Endothelial cell of umbilical vein (primary cell): ENCODE measurements around the gene CCS. TPM values are rescaled to one million over a fixed set of nuclear protein-coding genes. Genes with fewer than 3 reads are reported as not detected.

Source experiments
- BruUV-seq: library from RNA; stranded (reverse); fragments of 400-500 nt; replicated peaks from 2 replicates; lab custom pipeline; 2021; lab: Mats Ljungman, UMichigan
- CTCF ChIA-PET: fragments of 300-600, 350-600 bp; sonication (Branson Sonifier 250); formaldehyde crosslinking; loops from one replicate; lab custom pipeline; 2021; ENCODE audit warnings: antibody characterized with exemption, inconsistent platforms; lab: Charles Lee
- POLR2A ChIA-PET: fragments of 300-600, 350-600 bp; sonication (Branson Sonifier 250); formaldehyde crosslinking; loops from one replicate; lab custom pipeline; 2021; ENCODE audit warnings: antibody characterized with exemption, inconsistent platforms; lab: Charles Lee
- DNase-seq: peaks from one replicate; pipeline ENCODE4 v3.0.0-alpha.2; 2011; ENCODE audit warnings: low read depth, low spot score
- FAIRE-seq: peaks from 2 replicates; lab custom pipeline; 2011; peaks lifted over from hg19 to GRCh38; lab: Jason Lieb, UNC
- H2AFZ ChIP-seq: 2 replicates; pipeline ENCODE4 v1.6.0; 2012; ENCODE audit warnings: low read depth, low read length, control low read depth, inconsistent platforms
- H3K27ac ChIP-seq: 2 replicates; pipeline ENCODE4 v1.5.1; 2011; ENCODE audit warnings: low read depth, mild to moderate bottlenecking, control low read depth, low read length, moderate library complexity; ENCODE audit not compliant: insufficient read depth
- H3K27me3 ChIP-seq, 2 experiments: 2 replicates each; pipeline versions ENCODE4 v1.6.0 to v1.6.1; 2011; ENCODE audit warnings: low read length in 2 of 2, mixed read lengths in 1 of 2; ENCODE audit not compliant: control insufficient read depth in 2 of 2, insufficient read depth in 2 of 2
- H3K36me3 ChIP-seq, 2 experiments: 2 replicates in 1 of 2; 3 replicates in 1 of 2; pipeline ENCODE4 v1.5.1; 2011; ENCODE audit warnings: low read length in 2 of 2, mild to moderate bottlenecking in 1 of 2, moderate library complexity in 1 of 2; ENCODE audit not compliant: control insufficient read depth in 2 of 2, insufficient read depth in 2 of 2; ENCODE audit errors: extremely low read depth in 1 of 2
- H3K4me1 ChIP-seq: 3 replicates; pipeline ENCODE4 v1.5.1; 2011; ENCODE audit warnings: mild to moderate bottlenecking, low read length; ENCODE audit not compliant: control insufficient read depth, insufficient read depth; ENCODE audit errors: extremely low read depth
- H3K4me2 ChIP-seq: 2 replicates; pipeline ENCODE4 v1.6.1; 2011; ENCODE audit warnings: low read length, control low read depth, mixed read lengths; ENCODE audit not compliant: insufficient read depth
- H3K4me3 ChIP-seq, 3 experiments: fragments of 200-600 bp in 1 of 3; sonication (generic), shearing (Covaris generic) in 1 of 3; replicated peaks in 1 of 3; 2 replicates each; pipeline ENCODE4 v1.5.1; 2011 to 2016; ENCODE audit warnings: control low read depth in 3 of 3, low read length in 3 of 3, mild to moderate bottlenecking in 2 of 3, inconsistent platforms in 1 of 3, low read depth in 1 of 3, moderate library complexity in 1 of 3; ENCODE audit not compliant: insufficient read depth in 1 of 3
- H3K79me2 ChIP-seq: 2 replicates; pipeline ENCODE4 v1.6.0; 2012; ENCODE audit warnings: low read length, inconsistent platforms; ENCODE audit not compliant: control insufficient read depth, insufficient read depth
- H3K9ac ChIP-seq: replicated peaks from 2 replicates; pipeline ENCODE3; 2011; ENCODE audit warnings: low read length, control low read depth; ENCODE audit not compliant: insufficient read depth; ENCODE audit errors: extremely low read depth
- H3K9me1 ChIP-seq: replicated peaks from 3 replicates; pipeline ENCODE4 v1.6.0; 2011; ENCODE audit warnings: mild to moderate bottlenecking, low read length; ENCODE audit not compliant: control insufficient read depth, insufficient read depth; ENCODE audit errors: extremely low read depth
- H3K9me3 ChIP-seq: replicated peaks from 2 replicates; pipeline ENCODE4 v1.5.1; 2012; ENCODE audit warnings: low read length, inconsistent platforms; ENCODE audit not compliant: control insufficient read depth, insufficient read depth
- H4K20me1 ChIP-seq: replicated peaks from 2 replicates; pipeline ENCODE3; 2011; ENCODE audit warnings: mild to moderate bottlenecking, low read length; ENCODE audit not compliant: control insufficient read depth, insufficient read depth; ENCODE audit errors: extremely low read depth
- EZH2 ChIP-seq: IDR thresholded peaks from 2 replicates; pipeline ENCODE4 v1.6.1; 2012; ENCODE audit warnings: borderline replicate concordance, low read depth, mild to moderate bottlenecking, moderate library complexity, low read length, inconsistent platforms; ENCODE audit not compliant: severe bottlenecking
- FOS ChIP-seq: IDR thresholded peaks from 2 replicates; pipeline ENCODE4 v1.6.1; 2011; ENCODE audit warnings: mild to moderate bottlenecking, low read length, moderate library complexity, borderline replicate concordance; ENCODE audit not compliant: insufficient read depth
- GATA2 ChIP-seq: IDR thresholded peaks from 2 replicates; pipeline ENCODE4 v1.7.0; 2011; ENCODE audit warnings: low read depth, mild to moderate bottlenecking, moderate library complexity, mixed read lengths, low read length; ENCODE audit not compliant: insufficient read length, insufficient read depth
- JUN ChIP-seq: IDR thresholded peaks from 2 replicates; pipeline ENCODE4 v1.6.1; 2011; ENCODE audit warnings: borderline replicate concordance, low read depth; ENCODE audit not compliant: insufficient read length, insufficient read depth
- MYC ChIP-seq: IDR thresholded peaks from one replicate; pipeline ENCODE4 v1.6.1; 2011; ENCODE audit warnings: mild to moderate bottlenecking, low read depth, low read length
- POLR2A ChIP-seq: IDR thresholded peaks from 2 replicates; pipeline ENCODE4 v1.6.1; 2012; ENCODE audit warnings: low read depth, mild to moderate bottlenecking, control low read depth, low read length
- POLR2AphosphoS5 ChIP-seq: IDR thresholded peaks from 2 replicates; pipeline ENCODE4 v1.6.1; 2012; ENCODE audit warnings: low read depth, mild to moderate bottlenecking, control low read depth, low read length, moderate library complexity; ENCODE audit not compliant: insufficient read depth
- dilution Hi-C: fragments of 300-500 bp; cut with MboI; formaldehyde crosslinking; loops from one replicate; pipeline ENCODE4 v1.15.0; 2019; ENCODE audit warnings: low sequenced_read_pairs; ENCODE audit not compliant: extremely low pct_ligation_motif_present
- intact Hi-C: fragments of 100-400 bp; cut with micrococcal nuclease; formaldehyde crosslinking; loops from one replicate; pipeline ENCODE4 v1.10.0; 2022
- polyA plus RNA-seq, 4 experiments: library from polyadenylated mRNA; depleted of rRNA in 3 of 4; stranded (reverse) in 3 of 4; unstranded in 1 of 4; fragments of >200 nt; gene quantifications; 2 replicates each; pipeline versions ENCODE4 v1.2.1 to v1.2.3, GENCODE V29; 2011 to 2012; ENCODE audit warnings: missing spikeins in 1 of 4
- total RNA-seq: library from RNA; stranded (reverse); gene quantifications from 2 replicates; pipeline ENCODE4 v1.2.3, GENCODE V29; 2021
- TF ChIP-seq, protein P1 (sequence below): IDR thresholded peaks from 2 replicates; pipeline ENCODE4 v1.6.1; 2011; ENCODE audit not compliant: insufficient read depth, insufficient read length
- TF ChIP-seq, protein P2 (sequence below), 2 donors: IDR thresholded peaks; 1 replicate in 1 of 2; 2 replicates in 1 of 2; pipeline ENCODE4 v1.5.1; 2011; ENCODE audit warnings: low read length in 2 of 2, mild to moderate bottlenecking in 2 of 2, moderate library complexity in 2 of 2, control low read depth in 1 of 2, inconsistent platforms in 1 of 2, low read depth in 1 of 2; ENCODE audit not compliant: insufficient read depth in 1 of 2; ENCODE audit errors: extremely low read depth in 1 of 2

CCS gene
- total and polyA plus RNA-seq, 2 donors (not counting 3 experiments of a cell fraction or from before 2014, with no cell fraction given), result 38.7 to 39.0 TPM

DNA sequence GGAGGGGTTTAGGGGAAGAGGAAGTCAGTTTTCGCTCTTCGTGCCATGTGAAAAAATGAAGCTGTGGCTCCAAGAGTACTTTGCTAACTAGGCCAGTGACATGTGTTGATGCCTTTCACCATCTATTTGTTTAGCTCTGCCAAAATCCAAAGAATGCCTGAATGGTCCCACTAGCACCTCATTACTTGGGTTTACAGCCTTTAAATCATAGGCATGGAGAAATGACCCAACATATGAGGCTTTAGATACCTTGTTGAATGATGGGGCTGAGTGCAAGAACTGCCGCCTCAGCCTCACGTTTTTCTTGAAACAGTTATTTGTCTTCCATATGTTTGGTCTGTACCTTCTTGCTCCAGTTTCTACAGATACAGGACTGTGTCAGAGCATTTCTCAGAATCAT, 53.8 kb downstream of the CCS start:
- POLR2A ChIA-PET, result no interaction called here
- intact Hi-C loops, result no loop called here
- FAIRE-seq, result no peak

More for the DNA sequence above, 53.8 kb downstream of the CCS start:
- Histone ChIP-seq H2AFZ (no peak overlapping the region), H3K9me1 (no peaks in the 10 kb centered on the region), H3K27me3 (no peaks in the 10 kb centered on the region), H3K4me1 (peaks cover 12% of the 10 kb centered on the region), H3K9ac (no peak overlapping the region), H3K36me3 (peaks cover 34 to 39% of the 10 kb centered on the region in 2 experiments), H3K79me2 (peaks cover 88% of the 10 kb centered on the region), H3K9me3 (no peaks in the 10 kb centered on the region), H4K20me1 (peaks cover 32% of the 10 kb centered on the region), H3K4me2 (no peak overlapping the region), H3K4me3 (no peak overlapping the region), H3K27ac (no peak overlapping the region)
- no TSS peak for BruUV-seq
- TF ChIP-seq, protein P1, sequence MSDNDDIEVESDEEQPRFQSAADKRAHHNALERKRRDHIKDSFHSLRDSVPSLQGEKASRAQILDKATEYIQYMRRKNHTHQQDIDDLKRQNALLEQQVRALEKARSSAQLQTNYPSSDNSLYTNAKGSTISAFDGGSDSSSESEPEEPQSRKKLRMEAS, result no peak
- no peak for TF ChIP-seq MYC
- TF ChIP-seq, protein P2, sequence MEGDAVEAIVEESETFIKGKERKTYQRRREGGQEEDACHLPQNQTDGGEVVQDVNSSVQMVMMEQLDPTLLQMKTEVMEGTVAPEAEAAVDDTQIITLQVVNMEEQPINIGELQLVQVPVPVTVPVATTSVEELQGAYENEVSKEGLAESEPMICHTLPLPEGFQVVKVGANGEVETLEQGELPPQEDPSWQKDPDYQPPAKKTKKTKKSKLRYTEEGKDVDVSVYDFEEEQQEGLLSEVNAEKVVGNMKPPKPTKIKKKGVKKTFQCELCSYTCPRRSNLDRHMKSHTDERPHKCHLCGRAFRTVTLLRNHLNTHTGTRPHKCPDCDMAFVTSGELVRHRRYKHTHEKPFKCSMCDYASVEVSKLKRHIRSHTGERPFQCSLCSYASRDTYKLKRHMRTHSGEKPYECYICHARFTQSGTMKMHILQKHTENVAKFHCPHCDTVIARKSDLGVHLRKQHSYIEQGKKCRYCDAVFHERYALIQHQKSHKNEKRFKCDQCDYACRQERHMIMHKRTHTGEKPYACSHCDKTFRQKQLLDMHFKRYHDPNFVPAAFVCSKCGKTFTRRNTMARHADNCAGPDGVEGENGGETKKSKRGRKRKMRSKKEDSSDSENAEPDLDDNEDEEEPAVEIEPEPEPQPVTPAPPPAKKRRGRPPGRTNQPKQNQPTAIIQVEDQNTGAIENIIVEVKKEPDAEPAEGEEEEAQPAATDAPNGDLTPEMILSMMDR (IDR thresholded peaks at IDR 0.05; ENCODE audit: extremely low read depth in 1 of 2, insufficient read depth in 1 of 2, low read depth in 1 of 2, low read length in 2 of 2), result no peak
- TF ChIP-seq FOS, result no peak
- TF ChIP-seq POLR2A, result no peak
- TF ChIP-seq JUN, result no peak
- no peak for TF ChIP-seq EZH2
- TF ChIP-seq GATA2, result no peak
- no peak for TF ChIP-seq POLR2AphosphoS5
- CTCF ChIA-PET, result interaction anchor here (1.1 kb wide), 1 partner anchor 9 kb away, joined by 4 read pairs; the partner anchor contains the start of gene RBM4
- dilution Hi-C loops, result no loop called here
- no peak for DNase-seq
